Upper lobe of left lung (tissue), 6 donors: ENCODE data around the gene FN3K. TPM values are rescaled to one million over a fixed set of nuclear protein-coding genes. Genes with fewer than 3 reads are reported as not detected.
A peak's percentile ranks its signal among the peaks of the same experiment; 100 is the strongest.

ENCODE experiments used
- ATAC-seq, 2 donors: fragments of 200-7000 bp; cut with Tn5 transposase; one replicate each; pipeline ENCODE4 v1.9.1; 2022; ENCODE audit warnings: mild to moderate bottlenecking in 2 of 2, moderate library complexity in 2 of 2; ENCODE audit not compliant: low FRiP score in 2 of 2
- DNase-seq, 2 donors: peaks; one replicate each; pipeline ENCODE4 v3.0.0-alpha.2; 2019 to 2020
- H3K27ac ChIP-seq, 4 donors: fragments of 200-600 bp; sonication (generic); one replicate each; pipeline ENCODE4 v1.5.1; 2016 to 2019
- H3K27me3 ChIP-seq, 4 donors: fragments of 200-600 bp; sonication (generic); one replicate each; pipeline ENCODE4 v1.5.1; 2017 to 2019
- H3K36me3 ChIP-seq, 4 donors: fragments of 200-600 bp; sonication (generic); one replicate each; pipeline ENCODE4 v1.5.1; 2016 to 2019
- H3K4me1 ChIP-seq, 4 donors: fragments of 200-600 bp; sonication (generic); one replicate each; pipeline ENCODE4 v1.5.1; 2018 to 2019
- H3K4me3 ChIP-seq, 4 donors: fragments of 200-600 bp; sonication (generic); one replicate each; pipeline ENCODE4 v1.5.1; 2017 to 2019; ENCODE audit warnings: mild to moderate bottlenecking in 2 of 4, moderate library complexity in 1 of 4
- H3K9me3 ChIP-seq, 4 donors: fragments of 200-600 bp; sonication (generic); one replicate each; pipeline ENCODE4 v1.5.1; 2018 to 2019
- EP300 ChIP-seq, 4 donors: sonication (generic); formaldehyde crosslinking; IDR thresholded peaks; one replicate each; pipeline ENCODE4 v1.5.1; 2017; ENCODE audit warnings: antibody characterized with exemption in 4 of 4, control low read depth in 2 of 4
- POLR2A ChIP-seq, 4 donors: fragments of 450-650 bp; IDR thresholded peaks; one replicate each; pipeline ENCODE4 v1.5.1; 2016 to 2017; ENCODE audit warnings: antibody characterized with exemption in 4 of 4, mild to moderate bottlenecking in 2 of 4
- POLR2AphosphoS5 ChIP-seq, 2 donors: sonication (generic); formaldehyde crosslinking; IDR thresholded peaks; one replicate each; pipeline ENCODE4 v1.5.1; 2017; ENCODE audit warnings: antibody characterized with exemption in 2 of 2
- WGBS, 2 donors: methylation state at CpG; one replicate each; pipeline ENCODE4 v1.1.5; 2017 to 2018; 5-methylcytosine and 5-hydroxymethylcytosine counted together
- total RNA-seq, 6 donors: library from RNA; depleted of rRNA in 4 of 6; stranded (reverse); fragments of >200 nt in 4 of 6; gene quantifications; one replicate each; pipeline versions ENCODE4 v1.1.0 to v1.2.1, GENCODE V29; 2016 to 2021
- TF ChIP-seq, protein P1 (sequence below), 6 experiments: fragments of 450-650 bp in 4 of 6; fragments of 200-600 bp in 2 of 6; sonication (generic) in 2 of 6; IDR thresholded peaks; one replicate each; pipeline ENCODE4 v1.5.1; 2016 to 2019; ENCODE audit warnings: antibody characterized with exemption in 6 of 6
- donor health status: DM: no; HTN: no; CAD: no; lungs with moderate emphysema.
- donor health status: DM: no; HTN: yes; CAD: no; lungs with severe emphysema.

The FN3K gene
- 10 to 100 TPM; 10.8 to 63.9 (median 30.7) TPM for total RNA-seq

DNA sequence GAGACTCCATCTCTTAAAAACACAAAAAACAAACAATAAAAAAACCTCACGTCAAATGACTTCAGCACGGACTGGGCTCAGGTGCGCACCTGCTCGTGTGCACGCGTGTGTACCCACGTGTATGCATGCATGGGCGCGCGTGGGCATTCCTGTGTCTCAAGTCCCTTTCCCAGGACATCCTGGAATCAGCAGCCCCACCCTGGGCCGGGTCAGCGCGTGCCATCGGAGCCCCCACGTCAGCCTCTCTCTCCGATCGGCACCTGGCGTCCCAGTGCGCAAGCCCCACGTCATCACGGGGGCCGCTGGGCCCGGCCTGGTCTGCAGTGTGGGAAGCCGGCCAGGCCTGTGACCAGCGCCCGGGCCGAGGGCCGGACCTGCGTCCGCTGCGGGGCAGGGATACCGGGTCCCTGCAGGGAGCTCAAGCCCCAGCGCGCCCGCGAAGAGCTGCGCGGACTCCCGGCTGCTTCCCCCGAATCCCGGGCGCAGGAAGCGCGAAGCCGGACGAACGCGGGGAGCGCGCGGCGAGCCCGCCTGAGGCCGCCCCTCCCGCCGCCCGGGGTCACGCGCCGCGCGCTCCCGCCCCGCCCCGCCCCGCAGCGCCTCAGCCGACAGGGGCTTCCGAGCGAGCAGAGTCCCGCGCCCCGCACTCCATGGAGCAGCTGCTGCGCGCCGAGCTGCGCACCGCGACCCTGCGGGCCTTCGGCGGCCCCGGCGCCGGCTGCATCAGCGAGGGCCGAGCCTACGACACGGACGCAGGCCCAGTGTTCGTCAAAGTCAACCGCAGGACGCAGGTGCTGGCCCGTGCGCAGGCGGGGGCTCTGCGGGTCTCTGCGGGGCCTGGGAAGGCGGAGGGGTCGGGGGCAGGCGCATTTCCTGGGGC, at the start of gene FN3K:
Gene FN3K, plus strand, starts transcription at position 629 of the 880 bp plus-strand sequence. Its CDS starts 22 bp downstream, at position 651.
- TF ChIP-seq POLR2A (IDR thresholded peaks at IDR 0.05) (peak in 2 of 4 donors; percentile 58 to 63), EP300 (IDR thresholded peaks at IDR 0.05) (peak in 1 of 4 donors; percentile 3), POLR2AphosphoS5 (IDR thresholded peaks at IDR 0.05) (no peak)
- TF ChIP-seq, protein P1, sequence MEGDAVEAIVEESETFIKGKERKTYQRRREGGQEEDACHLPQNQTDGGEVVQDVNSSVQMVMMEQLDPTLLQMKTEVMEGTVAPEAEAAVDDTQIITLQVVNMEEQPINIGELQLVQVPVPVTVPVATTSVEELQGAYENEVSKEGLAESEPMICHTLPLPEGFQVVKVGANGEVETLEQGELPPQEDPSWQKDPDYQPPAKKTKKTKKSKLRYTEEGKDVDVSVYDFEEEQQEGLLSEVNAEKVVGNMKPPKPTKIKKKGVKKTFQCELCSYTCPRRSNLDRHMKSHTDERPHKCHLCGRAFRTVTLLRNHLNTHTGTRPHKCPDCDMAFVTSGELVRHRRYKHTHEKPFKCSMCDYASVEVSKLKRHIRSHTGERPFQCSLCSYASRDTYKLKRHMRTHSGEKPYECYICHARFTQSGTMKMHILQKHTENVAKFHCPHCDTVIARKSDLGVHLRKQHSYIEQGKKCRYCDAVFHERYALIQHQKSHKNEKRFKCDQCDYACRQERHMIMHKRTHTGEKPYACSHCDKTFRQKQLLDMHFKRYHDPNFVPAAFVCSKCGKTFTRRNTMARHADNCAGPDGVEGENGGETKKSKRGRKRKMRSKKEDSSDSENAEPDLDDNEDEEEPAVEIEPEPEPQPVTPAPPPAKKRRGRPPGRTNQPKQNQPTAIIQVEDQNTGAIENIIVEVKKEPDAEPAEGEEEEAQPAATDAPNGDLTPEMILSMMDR (IDR thresholded peaks at IDR 0.05), result no peak
- Histone ChIP-seq H3K4me1 (peaks cover 8 to 31% (median 24%) of the 10 kb centered on the region in 4 donors), H3K27ac (peak within 1 kb of the TSS; percentile 62 to 87 (median 71)), H3K4me3 (peak within 1 kb of the TSS; percentile 77 to 86 (median 82)), H3K36me3 (peaks cover 0 to 17% (median 3%) of the 10 kb centered on the region in 4 donors), H3K27me3 (no peaks in the 10 kb centered on the region), H3K9me3 (peaks cover 0 to 7% (median 0%) of the 10 kb centered on the region in 4 donors)
- WGBS, 2 donors, result 9 to 28% methylated on average over 10 to 59 of the region's 101 CpGs
- DNase-seq (peak; percentile 58 to 94), ATAC-seq (peak; percentile 62 to 88)

DNA sequence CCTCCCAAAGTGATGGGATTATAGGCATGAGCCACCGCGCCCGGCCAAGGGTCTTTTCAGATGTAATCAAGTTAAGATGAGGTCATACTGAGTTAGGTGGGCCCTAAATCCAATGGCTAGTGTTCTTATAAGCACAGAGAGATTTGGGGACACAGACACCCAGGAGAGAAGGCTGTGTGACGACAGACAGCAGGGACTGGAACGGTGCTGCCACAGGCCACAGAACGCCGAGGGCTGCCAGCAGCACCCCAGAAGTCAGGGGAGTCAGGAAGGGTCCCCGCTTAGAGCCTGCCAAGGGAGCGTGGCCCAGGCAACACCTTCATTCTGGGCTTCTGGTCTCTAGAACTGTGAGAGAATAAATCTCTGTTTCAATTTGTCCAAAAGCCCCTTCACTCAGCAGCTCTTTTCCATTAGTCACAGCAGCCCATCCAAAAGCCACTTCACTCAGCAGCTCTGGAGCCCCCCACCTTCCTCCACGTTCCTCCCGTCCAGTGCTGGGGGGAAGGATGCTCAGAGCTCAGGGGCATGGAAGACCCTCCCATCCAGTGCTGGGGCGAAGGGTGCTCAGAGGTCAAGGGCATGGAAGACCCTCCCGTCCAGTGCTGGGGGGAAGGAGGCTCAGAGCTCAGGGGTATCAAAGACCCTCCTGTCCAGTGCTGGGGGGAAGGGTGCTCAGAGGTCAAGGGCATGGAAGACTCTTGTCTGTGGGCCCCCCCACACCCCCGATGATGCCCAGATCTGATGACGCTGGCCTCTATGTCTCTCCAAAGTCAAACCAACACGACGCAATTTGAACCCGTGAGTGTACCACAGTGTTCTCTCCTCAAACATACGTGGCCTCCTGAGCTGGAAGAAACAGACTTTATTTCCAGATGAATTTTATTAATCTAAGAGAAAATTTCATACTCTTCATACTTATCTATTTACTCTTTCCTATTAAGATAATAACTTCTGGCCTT, 48.8 kb upstream of the FN3K start:
- no peaks in the 10 kb centered on the region for H3K4me1 ChIP-seq
- H3K36me3 ChIP-seq, result peaks cover 0 to 2% (median 0%) of the 10 kb centered on the region in 4 donors
- no peaks in the 10 kb centered on the region for H3K27me3 ChIP-seq
- DNase-seq (no peak), ATAC-seq (peak in 1 of 2 donors; percentile 43)
- no peak overlapping the region for H3K27ac ChIP-seq
- TF ChIP-seq POLR2A (IDR thresholded peaks at IDR 0.05) (no peak), POLR2AphosphoS5 (IDR thresholded peaks at IDR 0.05) (no peak), EP300 (IDR thresholded peaks at IDR 0.05) (no peak)
- TF ChIP-seq, protein P1 (IDR thresholded peaks at IDR 0.05), result no peak
- 91 to 93% methylated on average over 17 to 19 of the region's 19 CpGs for WGBS, 2 donors
- no peak overlapping the region for H3K4me3 ChIP-seq
- no peaks in the 10 kb centered on the region for H3K9me3 ChIP-seq

DNA sequence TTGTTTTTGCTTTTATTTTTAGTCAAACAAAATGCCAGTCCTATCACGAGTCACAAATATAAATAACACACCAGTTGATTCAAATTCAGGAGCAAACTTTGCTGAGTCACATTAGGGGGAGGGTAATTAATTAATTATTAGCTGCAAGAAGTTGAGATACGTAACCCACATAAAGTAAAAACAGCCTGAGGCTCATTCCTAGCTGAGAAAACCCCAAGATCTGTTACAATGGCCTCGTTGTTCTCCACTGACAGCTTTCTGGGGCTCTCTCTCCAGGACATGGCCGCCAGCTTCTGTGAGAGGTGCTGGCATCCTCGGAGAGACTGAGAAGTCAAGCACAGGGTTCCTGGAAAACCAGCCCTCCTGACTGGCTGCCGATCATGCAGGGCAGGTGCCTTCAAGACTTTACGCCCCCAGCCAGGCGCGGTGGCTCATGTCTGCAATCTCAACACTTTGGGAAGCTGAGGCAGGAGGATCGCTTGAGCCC, 48.0 kb upstream of the FN3K start:
- Histone ChIP-seq H3K4me3 (no peak overlapping the region), H3K4me1 (no peaks in the 10 kb centered on the region), H3K27ac (no peak overlapping the region), H3K27me3 (no peaks in the 10 kb centered on the region), H3K36me3 (peaks cover 0 to 3% (median 0%) of the 10 kb centered on the region in 4 donors), H3K9me3 (no peaks in the 10 kb centered on the region)
- ATAC-seq, result no peak
- 78 to 84% methylated on average over 10 of the region's 10 CpGs for WGBS, 2 donors
- DNase-seq, result peak in 1 of 2 donors; percentile 21
- TF ChIP-seq, protein P1 (IDR thresholded peaks at IDR 0.05), result no peak
- TF ChIP-seq EP300 (IDR thresholded peaks at IDR 0.05) (no peak), POLR2A (IDR thresholded peaks at IDR 0.05) (no peak), POLR2AphosphoS5 (IDR thresholded peaks at IDR 0.05) (no peak)

DNA sequence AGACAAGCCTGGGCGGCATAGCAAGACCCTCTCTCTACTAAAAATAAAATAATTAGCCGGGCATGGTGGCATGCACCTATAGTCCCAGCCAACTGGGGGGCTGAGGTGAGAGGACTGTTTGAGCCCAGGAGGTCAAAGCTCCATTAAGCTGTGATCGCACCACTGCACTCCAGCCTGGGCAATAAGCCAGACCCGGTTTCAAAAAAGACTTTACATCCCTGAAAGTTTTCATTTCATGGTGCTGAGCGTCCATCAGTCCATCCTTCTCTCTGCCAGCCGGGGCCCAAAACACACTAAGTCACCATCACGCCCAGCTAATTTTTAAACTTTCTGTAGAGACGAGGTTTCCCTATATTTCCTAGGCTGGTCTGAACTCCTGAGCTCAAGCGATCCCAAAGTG, 47.5 kb upstream of the FN3K start:
- DNase-seq (no peak), ATAC-seq (no peak)
- Histone ChIP-seq H3K27me3 (no peaks in the 10 kb centered on the region), H3K4me3 (no peak overlapping the region), H3K27ac (no peak overlapping the region), H3K9me3 (no peaks in the 10 kb centered on the region), H3K36me3 (peaks cover 0 to 3% (median 0%) of the 10 kb centered on the region in 4 donors), H3K4me1 (no peaks in the 10 kb centered on the region)
- 88 to 93% methylated on average over 9 of the region's 9 CpGs for WGBS, 2 donors
- TF ChIP-seq POLR2AphosphoS5 (IDR thresholded peaks at IDR 0.05), result no peak
- TF ChIP-seq, protein P1 (IDR thresholded peaks at IDR 0.05), result no peak
- TF ChIP-seq EP300 (IDR thresholded peaks at IDR 0.05), result no peak
- no peak for TF ChIP-seq POLR2A (IDR thresholded peaks at IDR 0.05)
